Panc1 (cell line): ENCODE data around the gene SNUPN. TPM values are rescaled to one million over a fixed set of nuclear protein-coding genes. Genes with fewer than 3 reads are reported as not detected.

Experiments used
- ATAC-seq: fragments of 200-7000 bp; cut with Tn5 transposase; 2 replicates; pipeline ENCODE4 v1.9.1; 2020; ENCODE audit warnings: mild to moderate bottlenecking, moderate library complexity
- BruUV-seq: library from RNA; stranded (reverse); fragments of 400-500 nt; replicated peaks from 2 replicates; lab custom pipeline; 2021; lab: Mats Ljungman, UMichigan
- CTCF ChIA-PET: fragments of 300-600 bp; sonication (Branson Sonifier 250); formaldehyde crosslinking; loops from one replicate; lab custom pipeline; 2022; ENCODE audit warnings: antibody characterized with exemption; lab: Charles Lee
- POLR2A ChIA-PET: fragments of 300-600 bp; sonication (Branson Sonifier 250); formaldehyde crosslinking; loops from one replicate; lab custom pipeline; 2022; ENCODE audit warnings: antibody characterized with exemption; lab: Charles Lee
- DNase-seq: peaks from one replicate; pipeline ENCODE4 v3.0.0-alpha.2; 2010; ENCODE audit warnings: low read depth, low spot score
- H3K27ac ChIP-seq: 2 replicates; pipeline ENCODE4 v1.5.1; 2011; ENCODE audit warnings: mild to moderate bottlenecking, low read length, inconsistent platforms
- H3K27me3 ChIP-seq: fragments of 200-500 bp; sonication (Bioruptor generic); 2 replicates; pipeline ENCODE4 v1.6.0; 2014; ENCODE audit warnings: low read length, inconsistent platforms; ENCODE audit not compliant: control insufficient read depth, insufficient read depth
- H3K36me3 ChIP-seq: fragments of 200-500 bp; sonication (Bioruptor generic); 2 replicates; pipeline ENCODE4 v1.5.1; 2014; ENCODE audit warnings: inconsistent platforms, mild to moderate bottlenecking, low read length, moderate library complexity; ENCODE audit not compliant: control insufficient read depth, insufficient read depth
- H3K4me1 ChIP-seq: 2 replicates; pipeline ENCODE4 v1.5.1; 2011; ENCODE audit warnings: inconsistent platforms, mild to moderate bottlenecking, low read length, moderate library complexity; ENCODE audit not compliant: control insufficient read depth, insufficient read depth
- H3K4me3 ChIP-seq, 2 experiments: 2 replicates each; pipeline ENCODE4 v1.5.1; 2011 to 2012; ENCODE audit warnings: low read depth in 2 of 2, low read length in 2 of 2, mild to moderate bottlenecking in 2 of 2, inconsistent platforms in 1 of 2, moderate library complexity in 1 of 2
- H3K9me3 ChIP-seq: fragments of 200-500 bp; sonication (Bioruptor generic); 2 replicates; pipeline ENCODE4 v1.5.1; 2014; ENCODE audit warnings: low read depth, mild to moderate bottlenecking, inconsistent platforms, low read length, moderate library complexity; ENCODE audit not compliant: control insufficient read depth, insufficient read depth
- CTCF ChIP-seq: fragments of 450-650 bp; IDR thresholded peaks from 2 replicates; pipeline ENCODE4 v1.5.1; 2017; ENCODE audit warnings: mild to moderate bottlenecking
- POLR2AphosphoS5 ChIP-seq: IDR thresholded peaks from 2 replicates; pipeline ENCODE4 v1.6.1; 2012; ENCODE audit warnings: mild to moderate bottlenecking, low read depth, low read length, moderate library complexity
- SIN3A ChIP-seq: IDR thresholded peaks from 2 replicates; pipeline ENCODE4 v1.6.1; 2012; ENCODE audit warnings: low read depth, mild to moderate bottlenecking, low read length, moderate library complexity, borderline replicate concordance; ENCODE audit not compliant: insufficient read depth
- TCF7L2 ChIP-seq: IDR thresholded peaks from 2 replicates; pipeline ENCODE4 v1.6.1; 2011; ENCODE audit warnings: mild to moderate bottlenecking, low read depth, low read length, inconsistent platforms
- in situ Hi-C: cut with HindIII; loops from 2 replicates; pipeline ENCODE4 v1.10.0; 2016; ENCODE audit warnings: low sequenced_read_pairs, low pct_unique_long_range_greater_than_20kb
- intact Hi-C: fragments of 100-400 bp; cut with micrococcal nuclease; formaldehyde crosslinking; loops from one replicate; pipeline ENCODE4 v1.10.0; 2022; ENCODE audit not compliant: unreplicated experiment
- total RNA-seq: library from RNA; stranded (reverse); gene quantifications from one replicate; pipeline ENCODE4 v1.2.1, GENCODE V29; 2021; ENCODE audit not compliant: unreplicated experiment
- TF ChIP-seq, protein P1 (sequence below), 2 experiments: IDR thresholded peaks; 2 replicates each; pipeline ENCODE4 v1.6.1; 2011 to 2012; ENCODE audit warnings: low read depth in 2 of 2, control low read depth in 1 of 2, low read length in 1 of 2, mild to moderate bottlenecking in 1 of 2, moderate library complexity in 1 of 2; ENCODE audit not compliant: insufficient read depth in 1 of 2

SNUPN gene
- total RNA-seq, 1 experiment from 2014 or later: 52.1 TPM

DNA sequence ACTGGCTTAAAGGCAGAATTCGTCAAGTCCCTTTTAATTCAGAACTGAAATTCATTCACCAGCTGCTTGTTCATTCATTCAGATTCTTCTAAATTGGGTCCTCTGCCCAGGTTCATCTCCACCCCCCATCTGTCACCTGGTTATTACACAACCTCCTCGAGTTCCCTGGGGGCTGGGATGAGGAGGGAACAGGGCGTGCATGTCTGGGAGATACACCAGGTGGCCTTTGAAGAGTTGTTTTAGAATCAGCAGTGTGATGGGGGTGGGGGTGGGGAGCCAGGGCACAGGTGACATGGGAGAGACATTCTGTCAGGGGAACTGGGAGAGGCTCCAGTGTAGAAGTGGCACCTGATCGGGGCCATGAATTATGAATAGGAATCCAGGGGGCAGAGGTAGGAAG is 30.4 kb upstream of the SNUPN start:
- H3K9me3 ChIP-seq: no peaks in the 10 kb centered on the region
- DNase-seq: no peak

DNA sequence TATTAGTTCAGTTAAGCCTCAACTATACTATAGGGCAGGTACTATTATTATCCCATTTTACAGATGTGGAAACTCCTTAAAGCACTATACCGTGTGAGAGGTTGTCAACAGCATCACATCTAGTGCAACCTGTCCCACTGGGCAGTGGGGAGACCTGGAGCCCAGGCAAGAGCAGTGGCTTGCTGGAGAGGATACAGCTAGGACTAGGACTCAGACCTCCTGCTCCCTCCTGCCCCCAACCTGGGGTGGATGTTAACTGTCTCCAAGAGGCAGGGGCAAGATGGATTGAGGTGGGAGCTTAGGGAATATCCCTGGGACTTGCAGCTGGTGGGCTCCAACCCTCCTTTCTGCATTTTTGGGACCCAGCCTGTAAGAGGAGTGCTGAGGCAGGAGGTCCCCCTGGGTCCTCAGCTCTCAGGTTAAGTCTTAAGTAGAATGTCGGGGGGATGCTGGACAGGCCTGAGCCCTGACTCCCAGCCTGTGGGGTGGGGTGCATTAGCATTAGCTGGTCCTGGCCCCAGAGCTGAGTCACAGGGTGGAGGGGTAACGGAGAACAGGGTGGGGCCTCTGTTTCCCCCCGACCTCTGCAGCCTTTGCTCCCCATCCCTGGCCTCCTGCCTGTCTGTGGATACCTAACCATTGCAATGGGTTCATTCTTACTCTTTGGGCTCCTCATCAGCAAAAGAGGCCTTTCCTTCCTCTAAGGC is 28.8 kb upstream of the SNUPN start:
- Histone ChIP-seq H3K36me3 (no peaks in the 10 kb centered on the region), H3K27ac (no peak overlapping the region), H3K27me3 (no peaks in the 10 kb centered on the region), H3K9me3 (no peaks in the 10 kb centered on the region), H3K4me1 (peaks cover 23% of the 10 kb centered on the region), H3K4me3 (no peak overlapping the region)
- TF ChIP-seq TCF7L2: no peak
- no peak for TF ChIP-seq POLR2AphosphoS5
- TF ChIP-seq, protein P1, sequence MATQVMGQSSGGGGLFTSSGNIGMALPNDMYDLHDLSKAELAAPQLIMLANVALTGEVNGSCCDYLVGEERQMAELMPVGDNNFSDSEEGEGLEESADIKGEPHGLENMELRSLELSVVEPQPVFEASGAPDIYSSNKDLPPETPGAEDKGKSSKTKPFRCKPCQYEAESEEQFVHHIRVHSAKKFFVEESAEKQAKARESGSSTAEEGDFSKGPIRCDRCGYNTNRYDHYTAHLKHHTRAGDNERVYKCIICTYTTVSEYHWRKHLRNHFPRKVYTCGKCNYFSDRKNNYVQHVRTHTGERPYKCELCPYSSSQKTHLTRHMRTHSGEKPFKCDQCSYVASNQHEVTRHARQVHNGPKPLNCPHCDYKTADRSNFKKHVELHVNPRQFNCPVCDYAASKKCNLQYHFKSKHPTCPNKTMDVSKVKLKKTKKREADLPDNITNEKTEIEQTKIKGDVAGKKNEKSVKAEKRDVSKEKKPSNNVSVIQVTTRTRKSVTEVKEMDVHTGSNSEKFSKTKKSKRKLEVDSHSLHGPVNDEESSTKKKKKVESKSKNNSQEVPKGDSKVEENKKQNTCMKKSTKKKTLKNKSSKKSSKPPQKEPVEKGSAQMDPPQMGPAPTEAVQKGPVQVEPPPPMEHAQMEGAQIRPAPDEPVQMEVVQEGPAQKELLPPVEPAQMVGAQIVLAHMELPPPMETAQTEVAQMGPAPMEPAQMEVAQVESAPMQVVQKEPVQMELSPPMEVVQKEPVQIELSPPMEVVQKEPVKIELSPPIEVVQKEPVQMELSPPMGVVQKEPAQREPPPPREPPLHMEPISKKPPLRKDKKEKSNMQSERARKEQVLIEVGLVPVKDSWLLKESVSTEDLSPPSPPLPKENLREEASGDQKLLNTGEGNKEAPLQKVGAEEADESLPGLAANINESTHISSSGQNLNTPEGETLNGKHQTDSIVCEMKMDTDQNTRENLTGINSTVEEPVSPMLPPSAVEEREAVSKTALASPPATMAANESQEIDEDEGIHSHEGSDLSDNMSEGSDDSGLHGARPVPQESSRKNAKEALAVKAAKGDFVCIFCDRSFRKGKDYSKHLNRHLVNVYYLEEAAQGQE (IDR thresholded peaks at IDR 0.05; ENCODE audit: insufficient read depth in 1 of 2, low read depth in 2 of 2, low read length in 1 of 2): no peak
- ChIA-PET CTCF (no interaction called here), POLR2A (no interaction called here)
- in situ Hi-C loops: no loop called here
- no TSS peak for BruUV-seq
- DNase-seq (no peak), ATAC-seq (no peak)
- intact Hi-C loops: no loop called here

More for the DNA sequence above, 30.4 kb upstream of the SNUPN start:
- ChIA-PET CTCF (no interaction called here), POLR2A (no interaction called here)
- H3K27ac ChIP-seq: no peak overlapping the region
- H3K4me1 ChIP-seq: peaks cover 14% of the 10 kb centered on the region
- TF ChIP-seq CTCF: no peak
- TF ChIP-seq TCF7L2: no peak
- no peak for TF ChIP-seq SIN3A
- TF ChIP-seq POLR2AphosphoS5: no peak
- TF ChIP-seq, protein P1 (IDR thresholded peaks at IDR 0.05; ENCODE audit: insufficient read depth in 1 of 2, low read depth in 2 of 2, low read length in 1 of 2): no peak
- H3K4me3 ChIP-seq: no peak overlapping the region
- H3K36me3 ChIP-seq: no peaks in the 10 kb centered on the region
- no peaks in the 10 kb centered on the region for H3K27me3 ChIP-seq
- in situ Hi-C loops (no loop called here), intact Hi-C loops (no loop called here)
- no peak for ATAC-seq
- BruUV-seq: no TSS peak
